ENCODE measurements around the gene TCF15. TPM values are rescaled to one million over a fixed set of nuclear protein-coding genes. Genes with fewer than 3 reads are reported as not detected.

Gene TCF15
- total and polyA plus RNA-seq, 2 of the 13 experiments (the other 11 are each of a cell fraction or from before 2014, with no cell fraction given): not detected

- peak; percentile 50; the same call in 1 of the 2 replicates for TF ChIP-seq ZNF512B (CRISPR knock-in tag; IDR thresholded peaks at IDR 0.05; ENCODE audit: borderline replicate concordance)
- TF ChIP-seq ZNF660 (CRISPR knock-in tag; IDR thresholded peaks at IDR 0.05; ENCODE audit: borderline replicate concordance, low read depth): no peak
- TF ChIP-seq, protein P1, sequence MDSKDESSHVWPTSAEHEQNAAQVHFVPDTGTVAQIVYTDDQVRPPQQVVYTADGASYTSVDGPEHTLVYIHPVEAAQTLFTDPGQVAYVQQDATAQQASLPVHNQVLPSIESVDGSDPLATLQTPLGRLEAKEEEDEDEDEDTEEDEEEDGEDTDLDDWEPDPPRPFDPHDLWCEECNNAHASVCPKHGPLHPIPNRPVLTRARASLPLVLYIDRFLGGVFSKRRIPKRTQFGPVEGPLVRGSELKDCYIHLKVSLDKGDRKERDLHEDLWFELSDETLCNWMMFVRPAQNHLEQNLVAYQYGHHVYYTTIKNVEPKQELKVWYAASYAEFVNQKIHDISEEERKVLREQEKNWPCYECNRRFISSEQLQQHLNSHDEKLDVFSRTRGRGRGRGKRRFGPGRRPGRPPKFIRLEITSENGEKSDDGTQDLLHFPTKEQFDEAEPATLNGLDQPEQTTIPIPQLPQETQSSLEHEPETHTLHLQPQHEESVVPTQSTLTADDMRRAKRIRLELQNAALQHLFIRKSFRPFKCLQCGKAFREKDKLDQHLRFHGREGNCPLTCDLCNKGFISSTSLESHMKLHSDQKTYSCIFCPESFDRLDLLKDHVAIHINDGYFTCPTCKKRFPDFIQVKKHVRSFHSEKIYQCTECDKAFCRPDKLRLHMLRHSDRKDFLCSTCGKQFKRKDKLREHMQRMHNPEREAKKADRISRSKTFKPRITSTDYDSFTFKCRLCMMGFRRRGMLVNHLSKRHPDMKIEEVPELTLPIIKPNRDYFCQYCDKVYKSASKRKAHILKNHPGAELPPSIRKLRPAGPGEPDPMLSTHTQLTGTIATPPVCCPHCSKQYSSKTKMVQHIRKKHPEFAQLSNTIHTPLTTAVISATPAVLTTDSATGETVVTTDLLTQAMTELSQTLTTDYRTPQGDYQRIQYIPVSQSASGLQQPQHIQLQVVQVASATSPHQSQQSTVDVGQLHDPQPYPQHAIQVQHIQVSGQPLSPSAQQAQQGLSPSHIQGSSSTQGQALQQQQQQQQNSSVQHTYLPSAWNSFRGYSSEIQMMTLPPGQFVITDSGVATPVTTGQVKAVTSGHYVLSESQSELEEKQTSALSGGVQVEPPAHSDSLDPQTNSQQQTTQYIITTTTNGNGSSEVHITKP (CRISPR knock-in tag; IDR thresholded peaks at IDR 0.05; ENCODE audit: low read depth): peak; percentile 31; the same call in 1 of the 2 replicates
- TF ChIP-seq TBX3 (IDR thresholded peaks at IDR 0.05; ENCODE audit: borderline replicate concordance): no peak
- TF ChIP-seq KLF12 (CRISPR knock-in tag; IDR thresholded peaks at IDR 0.05; ENCODE audit: borderline replicate concordance): no peak
- TF ChIP-seq TBX2 (CRISPR knock-in tag; IDR thresholded peaks at IDR 0.05; ENCODE audit: borderline replicate concordance): no peak; the same call in 1 of the 2 replicates
- peak; percentile 45; the same call in 1 of the 2 replicates for TF ChIP-seq PHF21A (CRISPR knock-in tag; IDR thresholded peaks at IDR 0.05)
- TF ChIP-seq ARID5B (CRISPR knock-in tag; IDR thresholded peaks at IDR 0.05): peak; percentile 75
- TF ChIP-seq, protein P2, sequence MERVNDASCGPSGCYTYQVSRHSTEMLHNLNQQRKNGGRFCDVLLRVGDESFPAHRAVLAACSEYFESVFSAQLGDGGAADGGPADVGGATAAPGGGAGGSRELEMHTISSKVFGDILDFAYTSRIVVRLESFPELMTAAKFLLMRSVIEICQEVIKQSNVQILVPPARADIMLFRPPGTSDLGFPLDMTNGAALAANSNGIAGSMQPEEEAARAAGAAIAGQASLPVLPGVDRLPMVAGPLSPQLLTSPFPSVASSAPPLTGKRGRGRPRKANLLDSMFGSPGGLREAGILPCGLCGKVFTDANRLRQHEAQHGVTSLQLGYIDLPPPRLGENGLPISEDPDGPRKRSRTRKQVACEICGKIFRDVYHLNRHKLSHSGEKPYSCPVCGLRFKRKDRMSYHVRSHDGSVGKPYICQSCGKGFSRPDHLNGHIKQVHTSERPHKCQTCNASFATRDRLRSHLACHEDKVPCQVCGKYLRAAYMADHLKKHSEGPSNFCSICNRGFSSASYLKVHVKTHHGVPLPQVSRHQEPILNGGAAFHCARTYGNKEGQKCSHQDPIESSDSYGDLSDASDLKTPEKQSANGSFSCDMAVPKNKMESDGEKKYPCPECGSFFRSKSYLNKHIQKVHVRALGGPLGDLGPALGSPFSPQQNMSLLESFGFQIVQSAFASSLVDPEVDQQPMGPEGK (CRISPR knock-in tag; IDR thresholded peaks at IDR 0.05): peak; percentile 55
- no peak for TF ChIP-seq DNMT3B (CRISPR knock-in tag; conservative IDR thresholded peaks at IDR 0.05)
- peak; percentile 27; the same call in 1 of the 2 replicates for TF ChIP-seq CHD2 (IDR thresholded peaks at IDR 0.05; ENCODE audit: low read depth, low read length)
- peak; percentile 98 for TF ChIP-seq NR2F6 (IDR thresholded peaks at IDR 0.05)
- TF ChIP-seq NR2F6 (CRISPR knock-in tag; IDR thresholded peaks at IDR 0.05): peak; percentile 98
- TF ChIP-seq ETS1 (CRISPR knock-in tag; IDR thresholded peaks at IDR 0.05): no peak
These were observed 36.2 kb upstream of the TCF15 start (continued) for GRCh38 chr20:646107-646867.

All from HepG2 (cell line).